DMS53 treated with DMSO at 0.1 percent for 48 hours (cell line): ENCODE data around the gene MAPT.
A peak's percentile ranks its signal among the peaks of the same experiment; 100 is the strongest.

ENCODE experiments used
- DNase-seq: peaks from one replicate; lab custom pipeline; 2025; ENCODE audit not compliant: unreplicated experiment; lab: John Stamatoyannopoulos, UW

Gene MAPT

DNA sequence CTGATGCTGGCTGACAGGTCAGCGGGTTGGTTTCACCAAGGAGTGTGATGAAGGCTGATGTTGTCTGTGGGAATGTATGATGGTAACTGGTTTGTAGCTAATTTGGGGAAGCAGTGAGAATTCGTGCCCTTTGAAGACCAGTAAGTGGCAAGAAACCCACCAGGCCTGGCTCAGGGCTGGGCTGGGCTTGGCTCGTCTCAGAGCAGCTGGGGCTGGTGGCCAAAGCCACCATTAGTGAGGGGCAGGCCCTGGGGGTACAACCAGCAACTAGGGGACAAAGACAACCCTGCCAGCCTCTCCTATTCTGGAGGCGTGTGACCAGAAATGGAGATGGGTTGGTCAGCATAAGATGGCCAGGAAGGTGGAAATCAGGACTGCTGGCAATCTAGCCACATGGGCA lies 91.7 kb downstream of the MAPT start:
- DNase-seq = no peak

DNA sequence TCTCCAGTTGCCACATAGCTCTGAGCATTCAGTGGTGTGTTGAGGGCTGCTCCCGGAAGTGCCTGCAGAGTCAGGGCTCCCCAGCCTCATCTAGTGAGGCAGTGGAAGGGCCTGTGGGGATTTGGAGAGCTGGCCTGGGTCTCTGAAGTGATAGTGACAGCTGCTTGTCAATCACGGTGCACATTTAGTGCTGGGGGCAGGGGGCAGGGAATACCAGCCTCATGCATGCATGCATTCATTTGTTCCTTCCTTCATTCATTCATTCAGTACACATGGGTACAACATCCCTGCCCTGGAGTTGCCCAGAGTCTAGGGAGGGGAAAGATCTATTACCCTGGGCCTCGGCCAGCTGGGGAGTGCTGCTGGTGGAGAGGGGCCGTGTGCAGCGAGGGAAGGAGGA lies 93.4 kb downstream of the MAPT start:
- DNase-seq = no peak

DNA sequence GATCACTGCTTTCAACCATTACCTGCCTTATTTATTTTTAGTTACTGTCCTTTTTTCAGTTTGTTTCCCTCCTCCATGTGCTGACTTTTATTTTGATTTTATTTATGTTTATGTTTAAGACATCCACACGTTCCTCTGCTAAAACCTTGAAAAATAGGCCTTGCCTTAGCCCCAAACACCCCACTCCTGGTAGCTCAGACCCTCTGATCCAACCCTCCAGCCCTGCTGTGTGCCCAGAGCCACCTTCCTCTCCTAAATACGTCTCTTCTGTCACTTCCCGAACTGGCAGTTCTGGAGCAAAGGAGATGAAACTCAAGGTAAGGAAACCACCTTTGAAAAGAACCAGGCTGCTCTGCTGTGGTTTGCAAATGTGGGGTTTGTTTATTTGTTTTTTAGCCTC lies 95.4 kb downstream of the MAPT start:
- no peak for DNase-seq

DNA sequence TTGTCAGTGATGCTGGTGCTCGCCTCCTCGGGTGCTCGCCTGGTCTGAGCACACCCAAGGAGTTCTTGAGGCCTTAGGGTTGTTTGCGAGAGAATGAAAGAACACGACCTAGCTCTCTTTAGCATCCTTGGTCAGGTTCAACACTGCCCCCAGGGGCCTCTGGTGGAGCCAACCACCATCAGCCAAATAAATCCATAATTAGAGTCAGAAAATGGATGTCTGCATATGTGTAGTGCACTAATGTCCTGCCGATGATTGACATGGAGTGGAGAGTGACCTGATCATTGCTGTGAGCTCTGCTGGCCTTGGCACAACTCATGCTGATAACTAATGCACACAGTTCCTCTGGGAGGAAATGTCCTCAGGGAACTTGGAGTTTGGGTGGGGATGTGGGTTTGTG lies 96.5 kb downstream of the MAPT start:
- no peak for DNase-seq

DNA sequence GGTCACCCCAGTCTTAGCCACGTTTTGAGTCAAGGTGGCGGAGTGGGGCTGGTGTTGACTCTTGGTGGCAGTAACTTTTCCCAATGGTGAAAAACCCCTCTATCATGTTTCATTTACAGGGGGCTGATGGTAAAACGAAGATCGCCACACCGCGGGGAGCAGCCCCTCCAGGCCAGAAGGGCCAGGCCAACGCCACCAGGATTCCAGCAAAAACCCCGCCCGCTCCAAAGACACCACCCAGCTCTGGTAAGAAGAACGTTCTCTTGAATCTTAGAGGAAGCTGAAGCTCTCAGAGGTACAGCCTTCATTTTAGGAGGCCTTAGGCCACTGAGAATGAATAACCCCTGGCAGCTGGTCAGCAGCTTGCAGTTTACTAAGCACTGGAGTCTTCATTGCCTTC lies 97.0 kb downstream of the MAPT start:
- no peak for DNase-seq

DNA sequence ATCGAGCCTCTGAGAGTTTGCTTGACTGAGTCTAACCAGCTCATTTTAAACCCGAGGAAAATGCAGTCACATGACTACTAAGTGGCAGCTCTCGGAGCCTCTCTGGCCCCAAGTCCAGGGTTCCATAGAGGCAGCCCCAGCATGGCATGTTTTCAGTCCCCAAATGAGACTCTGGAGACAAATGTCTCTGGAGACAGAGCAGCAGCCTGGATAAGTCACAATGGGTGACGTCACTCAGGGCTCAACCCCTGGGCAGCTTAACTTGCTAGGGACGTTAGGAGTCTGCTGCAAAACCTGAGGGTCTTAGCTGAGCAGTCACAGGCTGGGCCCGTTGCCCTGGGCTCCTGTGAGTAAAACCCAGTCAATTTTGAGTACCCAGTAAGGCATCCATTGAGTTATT lies 97.8 kb downstream of the MAPT start:
- no peak for DNase-seq

DNA sequence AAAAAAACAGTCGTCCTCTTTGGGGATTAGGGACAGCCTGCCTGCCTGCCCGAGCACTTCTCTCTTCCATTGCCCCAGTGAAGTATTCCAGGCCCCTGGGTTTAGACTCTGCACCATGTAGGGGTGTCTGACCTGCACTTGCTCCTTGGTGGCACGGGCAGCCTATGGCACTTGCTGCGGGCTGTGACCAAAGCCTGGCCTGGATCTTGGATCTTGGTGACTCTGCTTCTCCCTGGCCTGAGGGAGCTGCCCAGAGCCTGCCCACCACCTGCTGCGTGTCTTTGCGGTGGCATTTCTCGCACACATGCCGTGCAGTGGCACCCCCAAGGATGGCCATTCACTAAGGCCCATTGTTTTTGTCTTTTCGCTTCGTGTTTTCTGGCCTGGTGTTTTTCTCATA lies 98.5 kb downstream of the MAPT start:
- no peak for DNase-seq

DNA sequence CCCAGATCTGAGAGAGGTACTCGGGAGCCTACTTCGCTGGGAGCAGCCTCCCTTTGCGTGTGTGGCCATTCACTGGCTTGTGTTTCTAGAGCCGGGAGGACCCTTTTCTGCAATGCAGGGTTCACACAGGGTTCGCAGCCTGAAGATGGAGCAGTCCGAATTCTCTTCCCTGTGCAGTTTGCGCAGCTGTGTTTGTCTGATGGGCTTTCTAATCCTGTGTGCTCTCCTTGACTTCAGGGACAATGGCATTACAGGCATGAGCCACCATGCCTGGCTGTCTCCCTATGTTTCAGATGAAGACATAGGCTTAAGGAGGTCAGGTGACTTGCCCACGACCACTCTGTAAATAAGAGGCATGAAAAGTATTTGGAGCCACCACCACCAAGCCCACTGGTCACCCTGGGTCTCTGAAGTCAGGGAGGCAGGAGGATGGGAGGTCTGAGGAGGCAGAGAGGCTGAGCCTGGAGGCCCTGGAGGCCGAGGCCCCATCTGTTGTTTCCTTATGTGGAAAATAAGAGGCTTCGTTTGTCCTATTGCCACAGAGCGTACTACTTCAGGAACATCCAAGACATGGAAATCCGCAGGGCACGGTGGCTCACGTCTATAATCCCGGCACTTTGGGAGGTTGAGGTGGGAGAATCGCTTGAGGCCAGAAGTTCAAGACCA lies 99.7 kb downstream of the MAPT start:
- DNase-seq = peak; percentile 10

DNA sequence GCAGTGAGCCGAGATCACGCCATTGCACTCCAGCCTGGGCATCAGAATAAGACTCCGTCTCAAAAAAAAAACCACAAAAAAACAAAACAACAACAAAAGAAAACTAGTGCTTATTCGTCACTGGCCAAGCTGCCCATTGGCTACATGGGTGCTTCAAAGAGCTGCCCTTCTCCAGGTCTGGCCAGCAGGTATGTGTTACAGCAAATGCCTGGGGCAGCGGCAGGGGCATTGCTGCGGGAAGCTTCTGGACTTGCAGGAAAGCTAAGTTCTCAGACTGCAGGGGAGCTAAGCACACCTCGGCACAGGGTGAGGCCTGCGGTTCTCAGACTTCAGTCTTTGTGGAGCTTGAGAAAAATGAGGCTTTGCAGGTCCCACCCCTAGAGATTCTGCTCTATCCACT lies 100.6 kb downstream of the MAPT start:
- no peak for DNase-seq

DNA sequence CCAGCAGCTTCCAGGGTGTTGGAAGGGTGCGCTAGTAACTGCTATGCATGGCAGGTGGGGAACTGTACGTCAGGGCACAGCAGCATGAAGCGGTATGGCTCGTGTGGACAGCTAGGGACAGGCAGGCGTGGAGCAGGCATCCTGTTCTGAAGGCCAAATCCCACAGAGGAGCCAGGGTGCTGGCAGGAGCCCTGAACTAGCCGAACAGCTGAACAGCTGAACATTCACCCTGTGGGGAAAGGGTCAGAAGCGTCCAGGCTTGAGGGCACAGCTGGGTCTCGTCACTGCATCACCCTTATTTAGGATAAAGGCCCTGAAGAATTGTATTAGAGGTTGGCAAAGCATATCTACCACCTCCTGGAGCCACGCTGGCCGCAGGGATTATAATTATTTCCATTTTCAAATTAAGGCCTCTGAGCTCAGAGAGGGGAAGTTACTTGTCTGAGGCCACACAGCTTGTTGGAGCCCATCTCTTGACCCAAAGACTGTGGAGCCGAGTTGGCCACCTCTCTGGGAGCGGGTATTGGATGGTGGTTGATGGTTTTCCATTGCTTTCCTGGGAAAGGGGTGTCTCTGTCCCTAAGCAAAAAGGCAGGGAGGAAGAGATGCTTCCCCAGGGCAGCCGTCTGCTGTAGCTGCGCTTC lies 101.4 kb downstream of the MAPT start:
- no peak for DNase-seq

DNA sequence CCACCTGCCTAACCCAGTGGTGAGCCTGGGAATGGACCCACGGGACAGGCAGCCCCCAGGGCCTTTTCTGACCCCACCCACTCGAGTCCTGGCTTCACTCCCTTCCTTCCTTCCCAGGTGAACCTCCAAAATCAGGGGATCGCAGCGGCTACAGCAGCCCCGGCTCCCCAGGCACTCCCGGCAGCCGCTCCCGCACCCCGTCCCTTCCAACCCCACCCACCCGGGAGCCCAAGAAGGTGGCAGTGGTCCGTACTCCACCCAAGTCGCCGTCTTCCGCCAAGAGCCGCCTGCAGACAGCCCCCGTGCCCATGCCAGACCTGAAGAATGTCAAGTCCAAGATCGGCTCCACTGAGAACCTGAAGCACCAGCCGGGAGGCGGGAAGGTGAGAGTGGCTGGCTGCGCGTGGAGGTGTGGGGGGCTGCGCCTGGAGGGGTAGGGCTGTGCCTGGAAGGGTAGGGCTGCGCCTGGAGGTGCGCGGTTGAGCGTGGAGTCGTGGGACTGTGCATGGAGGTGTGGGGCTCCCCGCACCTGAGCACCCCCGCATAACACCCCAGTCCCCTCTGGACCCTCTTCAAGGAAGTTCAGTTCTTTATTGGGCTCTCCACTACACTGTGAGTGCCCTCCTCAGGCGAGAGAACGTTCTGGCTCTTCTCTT lies 102.1 kb downstream of the MAPT start:
- no peak for DNase-seq

DNA sequence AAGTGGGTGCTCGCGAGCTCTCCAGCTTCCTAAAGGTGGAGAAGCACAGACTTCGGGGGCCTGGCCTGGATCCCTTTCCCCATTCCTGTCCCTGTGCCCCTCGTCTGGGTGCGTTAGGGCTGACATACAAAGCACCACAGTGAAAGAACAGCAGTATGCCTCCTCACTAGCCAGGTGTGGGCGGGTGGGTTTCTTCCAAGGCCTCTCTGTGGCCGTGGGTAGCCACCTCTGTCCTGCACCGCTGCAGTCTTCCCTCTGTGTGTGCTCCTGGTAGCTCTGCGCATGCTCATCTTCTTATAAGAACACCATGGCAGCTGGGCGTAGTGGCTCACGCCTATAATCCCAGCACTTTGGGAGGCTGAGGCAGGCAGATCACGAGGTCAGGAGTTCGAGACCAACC lies 102.8 kb downstream of the MAPT start:
- no peak for DNase-seq

DNA sequence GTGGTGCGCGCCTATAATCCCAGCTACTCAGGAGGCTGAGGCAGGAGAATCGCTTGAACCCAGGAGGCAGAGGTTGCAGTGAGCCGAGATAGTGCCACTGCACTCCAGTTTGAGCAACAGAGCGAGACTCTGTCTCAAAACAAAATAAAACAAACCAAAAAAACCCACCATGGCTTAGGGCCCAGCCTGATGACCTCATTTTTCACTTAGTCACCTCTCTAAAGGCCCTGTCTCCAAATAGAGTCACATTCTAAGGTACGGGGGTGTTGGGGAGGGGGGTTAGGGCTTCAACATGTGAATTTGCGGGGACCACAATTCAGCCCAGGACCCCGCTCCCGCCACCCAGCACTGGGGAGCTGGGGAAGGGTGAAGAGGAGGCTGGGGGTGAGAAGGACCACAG lies 103.3 kb downstream of the MAPT start:
- DNase-seq = no peak

DNA sequence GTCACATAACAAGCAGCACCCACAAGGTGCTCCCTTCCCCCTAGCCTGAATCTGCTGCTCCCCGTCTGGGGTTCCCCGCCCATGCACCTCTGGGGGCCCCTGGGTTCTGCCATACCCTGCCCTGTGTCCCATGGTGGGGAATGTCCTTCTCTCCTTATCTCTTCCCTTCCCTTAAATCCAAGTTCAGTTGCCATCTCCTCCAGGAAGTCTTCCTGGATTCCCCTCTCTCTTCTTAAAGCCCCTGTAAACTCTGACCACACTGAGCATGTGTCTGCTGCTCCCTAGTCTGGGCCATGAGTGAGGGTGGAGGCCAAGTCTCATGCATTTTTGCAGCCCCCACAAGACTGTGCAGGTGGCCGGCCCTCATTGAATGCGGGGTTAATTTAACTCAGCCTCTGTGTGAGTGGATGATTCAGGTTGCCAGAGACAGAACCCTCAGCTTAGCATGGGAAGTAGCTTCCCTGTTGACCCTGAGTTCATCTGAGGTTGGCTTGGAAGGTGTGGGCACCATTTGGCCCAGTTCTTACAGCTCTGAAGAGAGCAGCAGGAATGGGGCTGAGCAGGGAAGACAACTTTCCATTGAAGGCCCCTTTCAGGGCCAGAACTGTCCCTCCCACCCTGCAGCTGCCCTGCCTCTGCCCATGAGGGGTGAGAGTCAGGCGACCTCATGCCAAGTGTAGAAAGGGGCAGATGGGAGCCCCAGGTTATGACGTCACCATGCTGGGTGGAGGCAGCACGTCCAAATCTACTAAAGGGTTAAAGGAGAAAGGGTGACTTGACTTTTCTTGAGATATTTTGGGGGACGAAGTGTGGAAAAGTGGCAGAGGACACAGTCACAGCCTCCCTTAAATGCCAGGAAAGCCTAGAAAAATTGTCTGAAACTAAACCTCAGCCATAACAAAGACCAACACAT lies 104.9 kb downstream of the MAPT start, which contains the start of gene STH:
TSS of gene STH (plus strand) at position 264 of the 913 bp plus-strand sequence. CDS start at position 294, 30 bp downstream.
- DNase-seq = no peak

DNA sequence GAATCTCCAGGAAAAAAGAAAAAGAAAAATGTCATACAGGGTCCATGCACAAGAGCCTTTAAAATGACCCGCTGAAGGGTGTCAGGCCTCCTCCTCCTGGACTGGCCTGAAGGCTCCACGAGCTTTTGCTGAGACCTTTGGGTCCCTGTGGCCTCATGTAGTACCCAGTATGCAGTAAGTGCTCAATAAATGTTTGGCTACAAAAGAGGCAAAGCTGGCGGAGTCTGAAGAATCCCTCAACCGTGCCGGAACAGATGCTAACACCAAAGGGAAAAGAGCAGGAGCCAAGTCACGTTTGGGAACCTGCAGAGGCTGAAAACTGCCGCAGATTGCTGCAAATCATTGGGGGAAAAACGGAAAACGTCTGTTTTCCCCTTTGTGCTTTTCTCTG lies 105.5 kb downstream of the MAPT start:
- no peak for DNase-seq

DNA sequence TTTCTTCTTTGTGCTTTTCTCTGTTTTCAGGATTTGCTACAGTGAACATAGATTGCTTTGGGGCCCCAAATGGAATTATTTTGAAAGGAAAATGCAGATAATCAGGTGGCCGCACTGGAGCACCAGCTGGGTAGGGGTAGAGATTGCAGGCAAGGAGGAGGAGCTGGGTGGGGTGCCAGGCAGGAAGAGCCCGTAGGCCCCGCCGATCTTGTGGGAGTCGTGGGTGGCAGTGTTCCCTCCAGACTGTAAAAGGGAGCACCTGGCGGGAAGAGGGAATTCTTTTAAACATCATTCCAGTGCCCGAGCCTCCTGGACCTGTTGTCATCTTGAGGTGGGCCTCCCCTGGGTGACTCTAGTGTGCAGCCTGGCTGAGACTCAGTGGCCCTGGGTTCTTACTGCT lies 105.9 kb downstream of the MAPT start:
- no peak for DNase-seq

DNA sequence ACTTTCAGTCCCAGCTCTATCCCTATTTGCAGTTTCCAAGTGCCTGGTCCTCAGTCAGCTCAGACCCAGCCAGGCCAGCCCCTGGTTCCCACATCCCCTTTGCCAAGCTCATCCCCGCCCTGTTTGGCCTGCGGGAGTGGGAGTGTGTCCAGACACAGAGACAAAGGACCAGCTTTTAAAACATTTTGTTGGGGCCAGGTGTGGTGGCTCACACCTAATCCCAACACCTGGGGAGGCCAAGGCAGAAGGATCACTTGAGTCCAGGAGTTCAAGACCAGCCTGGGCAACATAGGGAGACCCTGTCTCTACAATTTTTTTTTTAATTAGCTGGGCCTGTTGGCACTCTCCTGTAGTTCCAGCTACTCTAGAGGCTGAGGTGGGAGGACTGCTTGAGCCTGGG lies 106.4 kb downstream of the MAPT start:
- DNase-seq = no peak

DNA sequence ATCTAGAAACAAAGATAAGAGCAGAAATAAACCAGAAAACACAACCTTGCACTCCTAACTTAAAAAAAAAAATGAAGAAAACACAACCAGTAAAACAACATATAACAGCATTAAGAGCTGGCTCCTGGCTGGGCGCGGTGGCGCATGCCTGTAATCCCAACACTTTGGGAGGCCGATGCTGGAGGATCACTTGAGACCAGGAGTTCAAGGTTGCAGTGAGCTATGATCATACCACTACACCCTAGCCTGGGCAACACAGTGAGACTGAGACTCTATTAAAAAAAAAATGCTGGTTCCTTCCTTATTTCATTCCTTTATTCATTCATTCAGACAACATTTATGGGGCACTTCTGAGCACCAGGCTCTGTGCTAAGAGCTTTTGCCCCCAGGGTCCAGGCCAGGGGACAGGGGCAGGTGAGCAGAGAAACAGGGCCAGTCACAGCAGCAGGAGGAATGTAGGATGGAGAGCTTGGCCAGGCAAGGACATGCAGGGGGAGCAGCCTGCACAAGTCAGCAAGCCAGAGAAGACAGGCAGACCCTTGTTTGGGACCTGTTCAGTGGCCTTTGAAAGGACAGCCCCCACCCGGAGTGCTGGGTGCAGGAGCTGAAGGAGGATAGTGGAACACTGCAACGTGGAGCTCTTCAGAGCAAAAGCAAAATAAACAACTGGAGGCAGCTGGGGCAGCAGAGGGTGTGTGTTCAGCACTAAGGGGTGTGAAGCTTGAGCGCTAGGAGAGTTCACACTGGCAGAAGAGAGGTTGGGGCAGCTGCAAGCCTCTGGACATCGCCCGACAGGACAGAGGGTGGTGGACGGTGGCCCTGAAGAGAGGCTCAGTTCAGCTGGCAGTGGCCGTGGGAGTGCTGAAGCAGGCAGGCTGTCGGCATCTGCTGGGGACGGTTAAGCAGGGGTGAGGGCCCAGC lies 107.3 kb downstream of the MAPT start:
- DNase-seq = peak; percentile 19

DNA sequence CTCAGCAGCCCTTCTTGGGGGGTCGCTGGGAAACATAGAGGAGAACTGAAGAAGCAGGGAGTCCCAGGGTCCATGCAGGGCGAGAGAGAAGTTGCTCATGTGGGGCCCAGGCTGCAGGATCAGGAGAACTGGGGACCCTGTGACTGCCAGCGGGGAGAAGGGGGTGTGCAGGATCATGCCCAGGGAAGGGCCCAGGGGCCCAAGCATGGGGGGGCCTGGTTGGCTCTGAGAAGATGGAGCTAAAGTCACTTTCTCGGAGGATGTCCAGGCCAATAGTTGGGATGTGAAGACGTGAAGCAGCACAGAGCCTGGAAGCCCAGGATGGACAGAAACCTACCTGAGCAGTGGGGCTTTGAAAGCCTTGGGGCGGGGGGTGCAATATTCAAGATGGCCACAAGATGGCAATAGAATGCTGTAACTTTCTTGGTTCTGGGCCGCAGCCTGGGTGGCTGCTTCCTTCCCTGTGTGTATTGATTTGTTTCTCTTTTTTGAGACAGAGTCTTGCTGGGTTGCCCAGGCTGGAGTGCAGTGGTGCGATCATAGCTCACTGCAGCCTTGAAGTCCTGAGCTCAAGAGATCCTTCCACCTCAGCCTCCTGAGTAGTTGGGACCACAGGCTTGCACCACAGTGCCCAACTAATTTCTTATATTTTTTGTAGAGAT lies 108.1 kb downstream of the MAPT start:
- DNase-seq = peak; percentile 75

DNA sequence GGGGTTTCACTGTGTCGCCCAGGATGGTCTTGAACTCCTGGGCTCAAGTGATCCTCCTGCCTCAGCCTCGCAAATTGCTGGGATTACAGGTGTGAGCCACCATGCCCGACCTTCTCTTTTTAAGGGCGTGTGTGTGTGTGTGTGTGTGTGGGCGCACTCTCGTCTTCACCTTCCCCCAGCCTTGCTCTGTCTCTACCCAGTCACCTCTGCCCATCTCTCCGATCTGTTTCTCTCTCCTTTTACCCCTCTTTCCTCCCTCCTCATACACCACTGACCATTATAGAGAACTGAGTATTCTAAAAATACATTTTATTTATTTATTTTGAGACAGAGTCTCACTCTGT lies 108.6 kb downstream of the MAPT start:
- no peak for DNase-seq
